CD4-positive, alpha-beta T cell (primary cell): ENCODE results near the gene ACACB. TPM values are rescaled to one million over a fixed set of nuclear protein-coding genes. Genes with fewer than 3 reads are reported as not detected.
"Not testable (repeated sequence)": the region's sequence is repeated elsewhere in the genome, so short reads cannot be mapped to it uniquely, and the experiment has no call there.

Source experiments
- ATAC-seq: fragments of 200-7000 bp; cut with Tn5 transposase; one replicate; pipeline ENCODE4 v1.10.0; 2022; ENCODE audit warnings: mild to moderate bottlenecking; ENCODE audit not compliant: poor library complexity
- CTCF ChIA-PET: fragments of 350-600 bp; sonication (Branson Sonifier 250); formaldehyde crosslinking; loops from one replicate; lab custom pipeline; 2021; ENCODE audit warnings: antibody characterized with exemption, inconsistent platforms; lab: Charles Lee
- POLR2A ChIA-PET: fragments of 350-600 bp; sonication (Branson Sonifier 250); formaldehyde crosslinking; loops from one replicate; lab custom pipeline; 2021; ENCODE audit warnings: antibody characterized with exemption, inconsistent platforms; lab: Charles Lee
- DNase-seq, 14 experiments: peaks; one replicate each; pipeline ENCODE4 v3.0.0-alpha.2; 2013 to 2020; ENCODE audit warnings: mixed read lengths in 2 of 14
- H3K27ac ChIP-seq, 2 donors: one replicate each; pipeline versions ENCODE4 v1.5.1 to v1.7.0; 2013; ENCODE audit warnings: low read length in 2 of 2, low read depth in 1 of 2, mild to moderate bottlenecking in 1 of 2
- H3K27me3 ChIP-seq, 2 experiments: 1 replicate in 1 of 2; 2 replicates in 1 of 2; pipeline versions ENCODE4 v1.6.1 to v1.7.0; 2013; ENCODE audit warnings: low read length in 2 of 2, control low read depth in 1 of 2, mild to moderate bottlenecking in 1 of 2, moderate library complexity in 1 of 2; ENCODE audit not compliant: insufficient read depth in 2 of 2, control insufficient read depth in 1 of 2
- H3K36me3 ChIP-seq: one replicate; pipeline ENCODE4 v1.6.1; 2013; ENCODE audit warnings: low read length, control low read depth; ENCODE audit not compliant: insufficient read depth
- H3K4me1 ChIP-seq: one replicate; pipeline ENCODE4 v1.6.1; 2013; ENCODE audit warnings: low read length, control low read depth; ENCODE audit not compliant: insufficient read depth
- H3K4me3 ChIP-seq: one replicate; pipeline ENCODE4 v1.5.1; 2013; ENCODE audit warnings: mild to moderate bottlenecking, low read length, moderate library complexity
- H3K9me3 ChIP-seq, 2 experiments: 1 replicate in 1 of 2; 2 replicates in 1 of 2; pipeline versions ENCODE4 v1.6.1 to v1.7.0; 2013; ENCODE audit warnings: low read length in 2 of 2, mild to moderate bottlenecking in 2 of 2, control low read depth in 1 of 2, moderate library complexity in 1 of 2; ENCODE audit not compliant: control insufficient read depth in 1 of 2, insufficient read depth in 1 of 2
- H3K27ac Mint-ChIP-seq: one replicate; pipeline ENCODE4 v1.8.0; 2020; ENCODE audit warnings: mixed read lengths
- H3K27me3 Mint-ChIP-seq: one replicate; pipeline ENCODE4 v1.8.0; 2021; ENCODE audit warnings: mixed read lengths
- H3K36me3 Mint-ChIP-seq: one replicate; pipeline ENCODE4 v1.8.0; 2021; ENCODE audit warnings: low read depth, mixed read lengths
- H3K4me1 Mint-ChIP-seq: one replicate; pipeline ENCODE4 v1.8.0; 2021; ENCODE audit warnings: low read depth, mixed read lengths
- H3K4me3 Mint-ChIP-seq: one replicate; pipeline ENCODE4 v1.8.0; 2020; ENCODE audit warnings: mild to moderate bottlenecking, mixed read lengths
- H3K9me3 Mint-ChIP-seq: one replicate; pipeline ENCODE4 v1.8.0; 2020; ENCODE audit warnings: mixed read lengths
- intact Hi-C, 2 experiments: fragments of 100-400 bp; cut with DNase I in 1 of 2; cut with micrococcal nuclease in 1 of 2; formaldehyde crosslinking; loops; one replicate each; pipeline versions ENCODE4 v1.15.1 to v1.9.0; 2023 to 2025; cut with DNase I, micrococcal nuclease
- total RNA-seq, 174 experiments: library from RNA in 2 of 174; stranded (reverse) in 2 of 174; gene quantifications; one replicate each; pipeline ENCODE4 v1.2.3 and lab custom pipeline; 2021 to 2026
- TF ChIP-seq, protein P1 (sequence below): fragments of 200-600 bp; IDR thresholded peaks from one replicate; pipeline ENCODE4 v1.8.0; 2022; ENCODE audit warnings: antibody characterized with exemption, mild to moderate bottlenecking

ACACB gene
- total RNA-seq, 2 experiments from 2014 or later, result 30.3 to 32.2 TPM

DNA sequence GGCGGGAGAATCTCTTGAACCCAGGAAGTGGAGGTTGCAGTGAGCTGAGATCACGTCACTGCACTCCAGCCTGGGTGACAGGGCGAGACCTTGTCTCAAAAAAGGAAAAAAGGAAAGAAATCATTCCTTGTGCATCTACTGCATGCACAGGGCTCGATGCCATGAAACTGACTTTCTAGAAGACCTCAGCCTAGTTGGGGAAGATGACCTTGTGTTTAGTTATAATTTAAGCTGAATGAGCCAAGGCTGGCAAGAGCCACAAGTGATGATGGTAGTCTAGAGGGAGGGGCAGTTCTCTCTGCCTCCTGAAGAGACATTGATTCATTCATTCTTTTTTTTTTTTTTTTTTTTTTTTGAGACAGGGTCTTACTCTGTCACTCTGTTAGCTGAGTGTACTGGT is 24.2 kb downstream of the ACACB start:
- H3K36me3 ChIP-seq, result no peaks in the 10 kb centered on the region
- Mint-ChIP-seq H3K4me1 (no peaks in the 10 kb centered on the region), H3K36me3 (peaks cover 3% of the 10 kb centered on the region), H3K9me3 (peaks cover under 1% of the 10 kb centered on the region), H3K27ac (no peak overlapping the region), H3K27me3 (no peaks in the 10 kb centered on the region), H3K4me3 (no peak overlapping the region)
- CTCF ChIA-PET, result no interaction called here
- DNase-seq, result no peak
- POLR2A ChIA-PET, result no interaction called here
- peaks cover 11% of the 10 kb centered on the region for H3K4me1 ChIP-seq
- no peaks in the 10 kb centered on the region for H3K9me3 ChIP-seq
- H3K27me3 ChIP-seq, result no peaks in the 10 kb centered on the region
- H3K27ac ChIP-seq, result no peak overlapping the region
- TF ChIP-seq, protein P1, sequence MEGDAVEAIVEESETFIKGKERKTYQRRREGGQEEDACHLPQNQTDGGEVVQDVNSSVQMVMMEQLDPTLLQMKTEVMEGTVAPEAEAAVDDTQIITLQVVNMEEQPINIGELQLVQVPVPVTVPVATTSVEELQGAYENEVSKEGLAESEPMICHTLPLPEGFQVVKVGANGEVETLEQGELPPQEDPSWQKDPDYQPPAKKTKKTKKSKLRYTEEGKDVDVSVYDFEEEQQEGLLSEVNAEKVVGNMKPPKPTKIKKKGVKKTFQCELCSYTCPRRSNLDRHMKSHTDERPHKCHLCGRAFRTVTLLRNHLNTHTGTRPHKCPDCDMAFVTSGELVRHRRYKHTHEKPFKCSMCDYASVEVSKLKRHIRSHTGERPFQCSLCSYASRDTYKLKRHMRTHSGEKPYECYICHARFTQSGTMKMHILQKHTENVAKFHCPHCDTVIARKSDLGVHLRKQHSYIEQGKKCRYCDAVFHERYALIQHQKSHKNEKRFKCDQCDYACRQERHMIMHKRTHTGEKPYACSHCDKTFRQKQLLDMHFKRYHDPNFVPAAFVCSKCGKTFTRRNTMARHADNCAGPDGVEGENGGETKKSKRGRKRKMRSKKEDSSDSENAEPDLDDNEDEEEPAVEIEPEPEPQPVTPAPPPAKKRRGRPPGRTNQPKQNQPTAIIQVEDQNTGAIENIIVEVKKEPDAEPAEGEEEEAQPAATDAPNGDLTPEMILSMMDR, result no peak
- intact Hi-C loops, result no loop called here
- no peak for ATAC-seq
- H3K4me3 ChIP-seq, result no peak overlapping the region

DNA sequence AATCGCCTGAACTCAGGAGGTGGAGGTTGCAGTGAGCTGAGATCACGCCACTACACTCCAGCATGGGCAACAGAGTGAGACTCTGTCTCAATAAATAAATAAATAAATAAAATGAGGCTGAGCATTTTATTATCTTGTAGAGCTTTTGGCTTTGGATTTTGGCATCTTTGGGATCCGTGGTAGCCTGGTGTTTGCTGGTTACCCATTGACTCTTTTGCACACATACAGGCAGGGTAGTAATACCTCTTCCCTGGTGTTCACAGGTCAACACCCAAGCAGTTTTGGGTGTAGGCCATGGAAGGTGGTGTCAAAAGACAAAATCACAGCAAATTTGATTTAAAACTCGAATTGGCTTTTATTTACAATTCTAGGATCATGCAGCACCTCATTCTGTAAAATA is 27.8 kb downstream of the ACACB start:
- ChIA-PET POLR2A (no interaction called here), CTCF (no interaction called here)
- Mint-ChIP-seq H3K27me3 (no peaks in the 10 kb centered on the region), H3K27ac (no peak overlapping the region), H3K36me3 (peaks cover 3% of the 10 kb centered on the region), H3K9me3 (no peaks in the 10 kb centered on the region), H3K4me3 (no peak overlapping the region), H3K4me1 (no peaks in the 10 kb centered on the region)
- ATAC-seq (no peak), DNase-seq (no peak)
- H3K4me1 ChIP-seq, result peaks cover 11% of the 10 kb centered on the region
- H3K27me3 ChIP-seq, result no peaks in the 10 kb centered on the region
- H3K9me3 ChIP-seq, result no peaks in the 10 kb centered on the region
- no peak overlapping the region for H3K27ac ChIP-seq
- intact Hi-C loops, result no loop called here
- H3K4me3 ChIP-seq, result no peak overlapping the region
- TF ChIP-seq, protein P1, result no peak
- H3K36me3 ChIP-seq, result no peaks in the 10 kb centered on the region

DNA sequence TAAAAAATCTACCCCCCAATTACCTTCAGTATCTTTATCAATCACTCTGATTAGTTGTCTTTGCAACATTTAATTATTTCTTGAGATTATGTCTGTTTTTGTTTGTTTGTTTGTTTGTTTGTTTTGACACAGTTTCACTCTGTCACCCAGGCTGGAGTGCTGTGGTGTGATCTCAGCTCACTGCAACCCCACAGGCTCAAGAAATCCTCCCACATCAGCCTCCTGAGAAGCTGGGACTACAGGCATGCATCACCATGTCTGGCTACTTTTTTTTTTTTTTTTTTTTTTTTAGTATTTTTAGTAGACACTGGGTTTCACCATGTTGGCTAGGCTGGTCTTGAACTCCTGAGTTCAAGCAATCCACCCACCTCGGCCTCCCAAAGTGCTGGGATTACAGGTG is 30.7 kb downstream of the ACACB start:
- H3K4me1 ChIP-seq, result peaks cover 11% of the 10 kb centered on the region
- H3K27ac ChIP-seq, CTCF ChIA-PET, H3K36me3 Mint-ChIP-seq, ATAC-seq, DNase-seq, H3K27ac Mint-ChIP-seq, H3K4me1 Mint-ChIP-seq, H3K27me3 Mint-ChIP-seq, H3K36me3 ChIP-seq, intact Hi-C loops, H3K27me3 ChIP-seq, H3K4me3 Mint-ChIP-seq, POLR2A ChIA-PET, H3K9me3 ChIP-seq, H3K4me3 ChIP-seq, H3K9me3 Mint-ChIP-seq: not testable (repeated sequence)

DNA sequence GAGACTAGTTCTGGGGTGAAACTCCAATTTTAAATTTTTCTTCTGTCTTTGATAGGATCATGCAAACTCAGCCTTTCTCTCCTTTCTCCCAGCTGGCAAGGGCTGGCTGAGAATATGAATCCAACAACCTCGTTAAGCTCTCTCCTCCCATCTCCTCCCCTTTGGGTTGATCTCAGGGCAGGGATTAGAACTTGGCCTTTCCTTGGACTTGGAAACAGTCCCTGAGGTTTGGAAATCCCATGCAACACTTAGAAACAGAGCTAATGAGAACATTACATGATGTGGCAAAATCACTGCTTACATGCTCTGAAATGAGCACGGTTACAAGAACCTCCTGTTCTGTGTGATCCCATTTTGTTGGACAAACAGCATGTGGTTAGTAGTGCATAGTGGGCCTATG is 31.6 kb downstream of the ACACB start:
- no peaks in the 10 kb centered on the region for H3K9me3 Mint-ChIP-seq
- no peaks in the 10 kb centered on the region for H3K36me3 Mint-ChIP-seq
- ChIA-PET POLR2A (no interaction called here), CTCF (interaction anchor here (1.4 kb wide), 1 partner anchor 9 kb away, joined by 3 read pairs; no protein-coding TSS in a partner anchor)
- TF ChIP-seq, protein P1, result no peak
- DNase-seq (no peak), ATAC-seq (no peak)
- H3K27ac Mint-ChIP-seq, result no peak overlapping the region
- intact Hi-C loops, result no loop called here
- H3K4me3 ChIP-seq, result no peak overlapping the region
- no peak overlapping the region for H3K27ac ChIP-seq
- no peaks in the 10 kb centered on the region for H3K4me1 Mint-ChIP-seq
- no peak overlapping the region for H3K4me3 Mint-ChIP-seq
- peaks cover 5% of the 10 kb centered on the region for H3K4me1 ChIP-seq
- no peaks in the 10 kb centered on the region for H3K9me3 ChIP-seq
- H3K27me3 ChIP-seq, result no peaks in the 10 kb centered on the region
- H3K27me3 Mint-ChIP-seq, result no peaks in the 10 kb centered on the region
- H3K36me3 ChIP-seq, result no peaks in the 10 kb centered on the region
